Measurements from ENCODE around the gene BMPR1B. TPM values are rescaled to one million over a fixed set of nuclear protein-coding genes. Genes with fewer than 3 reads are reported as not detected.

The BMPR1B gene
- total RNA-seq, 2 experiments from 2014 or later: not detected

DNA sequence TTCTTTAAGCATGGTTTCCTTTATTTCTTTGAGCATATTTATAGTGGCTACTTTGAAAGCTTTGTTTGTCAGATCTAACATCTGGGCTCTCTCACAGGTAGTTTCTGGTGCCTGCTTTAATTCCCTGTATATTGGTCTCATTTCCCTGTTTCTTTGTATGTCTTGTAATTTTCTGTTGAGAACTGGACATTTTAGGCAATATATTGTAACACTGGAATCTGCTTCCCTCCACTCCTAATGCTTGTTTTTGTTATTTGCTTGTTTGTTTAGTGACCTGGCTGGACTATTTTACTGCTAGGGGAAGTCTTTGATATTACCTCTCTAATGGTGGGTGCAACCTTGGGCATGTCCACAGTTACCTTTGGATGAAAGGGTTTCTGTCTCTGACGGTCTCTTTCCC is 25.0 kb downstream of the BMPR1B start:
- no peaks in the 10 kb centered on the region for H3K27me3 Mint-ChIP-seq
- ATAC-seq (no peak), DNase-seq (no peak)
- H3K4me1 Mint-ChIP-seq: no peaks in the 10 kb centered on the region
- H3K4me3 Mint-ChIP-seq: no peak overlapping the region
- no peak overlapping the region for H3K27ac Mint-ChIP-seq
- CTCF ChIA-PET: no interaction called here
- H3K9me3 Mint-ChIP-seq (ENCODE audit: low read depth): no peaks in the 10 kb centered on the region
- no peaks in the 10 kb centered on the region for H3K36me3 Mint-ChIP-seq

DNA sequence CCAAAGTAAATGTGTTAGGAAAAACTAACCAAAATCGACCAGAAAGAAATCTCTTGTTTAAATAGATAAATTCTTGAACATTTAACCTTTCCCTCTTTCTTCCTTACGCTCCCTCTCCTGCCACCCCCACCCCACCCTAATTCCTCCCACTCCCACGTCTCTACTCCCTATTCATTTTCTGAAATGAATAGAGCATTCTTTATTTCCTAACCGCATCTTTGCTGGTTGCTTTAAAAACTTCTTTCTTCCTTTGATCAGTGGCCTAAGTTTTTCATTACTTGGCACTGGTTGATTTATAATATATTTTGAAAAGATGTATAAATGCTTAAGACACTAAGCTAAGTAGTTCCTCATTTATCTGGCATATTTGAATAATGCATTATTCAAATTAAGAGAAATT is 33.9 kb downstream of the BMPR1B start:
- H3K4me1 Mint-ChIP-seq: no peaks in the 10 kb centered on the region
- ATAC-seq: no peak

DNA sequence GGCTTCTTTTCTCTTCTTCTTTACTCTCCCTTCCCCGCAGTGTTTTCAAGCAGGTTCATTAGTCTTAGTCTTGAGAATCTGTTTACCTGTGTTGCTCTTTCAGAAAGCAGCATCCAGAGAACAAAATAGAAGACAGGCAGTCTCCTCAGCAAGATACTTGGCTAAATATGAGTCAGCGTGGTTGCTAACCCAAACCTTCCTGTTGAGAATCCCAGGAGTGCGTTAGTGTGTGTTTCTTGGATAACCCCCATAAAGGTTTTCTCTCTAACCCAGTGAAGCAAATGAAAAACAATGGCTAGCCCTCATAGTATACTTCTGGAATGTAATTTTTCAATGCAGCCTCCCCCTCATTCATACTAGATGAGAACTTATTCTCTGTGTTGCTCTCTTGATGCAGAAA is 41.1 kb downstream of the BMPR1B start:
- H3K36me3 Mint-ChIP-seq: no peaks in the 10 kb centered on the region
- H3K27ac Mint-ChIP-seq: no peak overlapping the region
- H3K9me3 Mint-ChIP-seq (ENCODE audit: low read depth): no peaks in the 10 kb centered on the region
- H3K4me1 Mint-ChIP-seq: no peaks in the 10 kb centered on the region
- H3K27me3 Mint-ChIP-seq: no peaks in the 10 kb centered on the region
- ATAC-seq (no peak), DNase-seq (no peak)
- no peak overlapping the region for H3K4me3 Mint-ChIP-seq
- CTCF ChIA-PET: no interaction called here

More for the DNA sequence above, 33.9 kb downstream of the BMPR1B start:
- no peak for DNase-seq
- Mint-ChIP-seq H3K9me3 (ENCODE audit: low read depth) (no peaks in the 10 kb centered on the region), H3K27ac (no peak overlapping the region), H3K36me3 (no peaks in the 10 kb centered on the region), H3K27me3 (no peaks in the 10 kb centered on the region), H3K4me3 (no peak overlapping the region)
- CTCF ChIA-PET: no interaction called here

DNA sequence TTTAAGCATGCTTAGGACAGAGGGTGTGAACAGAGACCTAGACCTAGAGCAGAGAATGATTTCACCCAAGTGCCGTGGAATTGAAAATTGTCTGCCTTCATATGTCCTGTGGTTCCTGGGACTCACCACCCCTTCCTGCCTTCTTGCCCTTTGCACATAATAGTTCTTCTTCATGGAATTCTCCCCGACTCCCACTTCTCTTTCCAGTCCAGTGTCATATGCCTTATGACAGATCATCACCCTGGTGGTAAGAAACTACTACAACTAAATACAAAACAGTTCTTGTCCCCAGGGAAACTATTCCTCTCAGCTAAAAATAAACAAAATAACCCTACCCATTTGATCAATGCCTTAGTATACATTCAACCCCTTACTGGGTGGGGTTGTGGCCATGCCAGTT is 43.3 kb downstream of the BMPR1B start:
- Mint-ChIP-seq H3K9me3 (ENCODE audit: low read depth) (no peaks in the 10 kb centered on the region), H3K4me1 (no peaks in the 10 kb centered on the region), H3K27me3 (no peaks in the 10 kb centered on the region), H3K36me3 (no peaks in the 10 kb centered on the region), H3K4me3 (no peak overlapping the region), H3K27ac (no peak overlapping the region)
- ATAC-seq (no peak), DNase-seq (no peak)
- CTCF ChIA-PET: no interaction called here

DNA sequence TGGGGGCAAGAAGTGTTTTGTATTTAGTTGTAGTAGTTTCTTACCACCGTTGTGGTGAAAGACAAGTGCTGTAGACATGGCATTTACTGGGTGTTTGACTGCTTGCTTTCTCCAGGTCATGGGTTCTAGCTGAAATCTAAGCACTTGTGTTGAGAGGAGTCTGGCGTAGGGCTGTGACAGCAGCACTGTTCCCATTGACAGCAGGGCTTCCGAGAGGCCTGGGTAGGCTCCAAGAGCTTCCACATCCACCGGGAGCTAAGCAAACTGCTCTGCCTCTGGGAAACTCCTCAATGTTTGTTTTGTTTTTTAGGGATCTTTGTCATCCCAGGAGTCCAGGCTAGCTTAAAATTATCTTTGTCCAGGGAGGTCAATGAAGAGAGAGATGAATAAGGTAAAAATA is 44.3 kb downstream of the BMPR1B start:
- ATAC-seq: no peak
- DNase-seq: no peak
- Mint-ChIP-seq H3K4me1 (no peaks in the 10 kb centered on the region), H3K9me3 (ENCODE audit: low read depth) (no peaks in the 10 kb centered on the region), H3K27me3 (no peaks in the 10 kb centered on the region), H3K36me3 (no peaks in the 10 kb centered on the region), H3K4me3 (no peak overlapping the region), H3K27ac (no peak overlapping the region)
- CTCF ChIA-PET: no interaction called here

DNA sequence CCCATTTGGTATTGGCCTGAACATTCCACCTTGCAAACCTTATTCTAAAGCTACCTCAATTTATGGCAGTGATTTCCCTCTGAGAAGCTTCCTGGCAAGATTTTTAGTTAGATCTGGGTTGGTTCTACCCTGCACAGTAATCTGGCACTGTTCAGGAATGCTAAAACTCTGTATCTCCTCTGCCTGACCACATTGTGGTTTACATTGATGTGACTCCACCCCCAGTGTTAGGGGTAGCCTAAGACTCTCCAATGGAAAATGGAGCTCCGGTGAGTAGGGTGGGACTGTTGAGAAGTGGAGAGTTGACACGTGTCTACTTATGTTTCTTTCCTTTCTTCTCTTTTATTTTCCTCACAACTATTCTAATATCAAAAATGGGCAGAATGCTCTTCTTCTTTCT is 45.4 kb downstream of the BMPR1B start:
- Mint-ChIP-seq H3K27ac (no peak overlapping the region), H3K9me3 (ENCODE audit: low read depth) (no peaks in the 10 kb centered on the region), H3K4me1 (no peaks in the 10 kb centered on the region), H3K36me3 (no peaks in the 10 kb centered on the region), H3K27me3 (no peaks in the 10 kb centered on the region), H3K4me3 (no peak overlapping the region)
- CTCF ChIA-PET: interaction anchor here (0.7 kb wide), 1 partner anchor 14 kb away, joined by 3 read pairs; no protein-coding TSS in a partner anchor
- no peak for DNase-seq
- no peak for ATAC-seq

DNA sequence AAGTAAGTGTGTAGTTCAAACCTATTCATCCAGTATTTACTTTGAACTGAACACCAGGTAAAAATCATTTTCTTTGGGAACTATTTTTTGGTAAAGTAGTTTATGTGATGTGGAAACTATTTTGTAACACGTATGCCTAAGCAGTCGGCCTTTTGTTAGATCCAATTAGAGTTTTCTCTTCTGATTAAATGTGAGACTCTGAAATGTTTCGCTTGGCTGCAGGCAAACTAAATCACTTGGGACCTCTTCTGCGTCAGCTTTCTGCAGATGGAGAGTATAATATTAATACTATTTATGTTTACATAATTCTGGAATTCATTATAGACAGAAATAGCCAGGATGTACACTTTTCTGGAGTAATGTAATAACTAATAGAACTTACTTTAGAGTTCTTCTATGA is 46.9 kb downstream of the BMPR1B start:
- Mint-ChIP-seq H3K27ac (no peak overlapping the region), H3K27me3 (no peaks in the 10 kb centered on the region), H3K36me3 (no peaks in the 10 kb centered on the region), H3K4me1 (no peaks in the 10 kb centered on the region), H3K9me3 (ENCODE audit: low read depth) (no peaks in the 10 kb centered on the region), H3K4me3 (no peak overlapping the region)
- ATAC-seq (no peak), DNase-seq (no peak)
- CTCF ChIA-PET: no interaction called here

DNA sequence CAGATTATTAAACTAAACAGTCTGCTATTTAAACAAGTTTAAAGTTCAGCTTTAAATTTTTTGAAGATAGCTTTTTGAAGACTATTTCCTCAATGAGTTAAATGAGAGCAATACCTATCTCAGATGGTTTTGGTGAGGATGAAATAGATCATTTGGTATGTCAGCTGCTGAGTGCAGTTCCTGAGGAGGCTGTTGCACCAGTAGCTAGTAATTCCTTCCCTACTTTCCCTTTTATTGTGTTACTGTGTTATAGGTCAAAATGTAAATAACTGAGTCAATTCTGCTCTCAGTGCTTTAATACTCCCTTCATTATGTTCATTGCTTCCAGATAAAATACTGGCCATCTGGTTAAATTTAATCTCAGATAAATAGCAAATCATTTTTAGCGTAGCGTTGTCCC is 48.6 kb downstream of the BMPR1B start:
- ATAC-seq: no peak
- no peaks in the 10 kb centered on the region for H3K27me3 Mint-ChIP-seq

DNA sequence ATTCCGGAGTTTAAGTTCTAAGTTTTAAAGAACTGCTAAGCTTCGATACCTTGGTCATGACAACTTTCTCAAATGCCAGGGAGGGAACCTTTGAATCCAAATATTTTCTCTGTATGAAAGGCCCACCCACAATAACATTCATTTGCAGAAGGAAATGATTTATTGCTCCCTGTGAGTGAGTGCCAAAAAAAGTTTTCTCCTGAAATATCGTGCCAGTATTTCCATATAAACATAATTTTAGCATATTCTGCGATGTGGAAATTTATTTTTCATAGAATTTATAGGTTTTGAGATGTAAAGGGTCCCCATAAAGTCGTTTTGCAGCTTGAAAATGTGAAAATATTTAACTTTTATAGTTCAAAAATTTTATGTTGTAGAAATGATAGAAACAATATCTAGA is 53.9 kb downstream of the BMPR1B start:
- Mint-ChIP-seq H3K36me3 (no peaks in the 10 kb centered on the region), H3K4me1 (no peaks in the 10 kb centered on the region), H3K9me3 (ENCODE audit: low read depth) (no peaks in the 10 kb centered on the region), H3K4me3 (no peak overlapping the region), H3K27me3 (no peaks in the 10 kb centered on the region), H3K27ac (no peak overlapping the region)
- CTCF ChIA-PET: no interaction called here
- DNase-seq (no peak), ATAC-seq (no peak)

More for the DNA sequence above, 48.6 kb downstream of the BMPR1B start:
- Mint-ChIP-seq H3K4me1 (no peaks in the 10 kb centered on the region), H3K27ac (no peak overlapping the region), H3K36me3 (no peaks in the 10 kb centered on the region), H3K4me3 (no peak overlapping the region), H3K9me3 (ENCODE audit: low read depth) (no peaks in the 10 kb centered on the region)
- no peak for DNase-seq
- CTCF ChIA-PET: no interaction called here

DNA sequence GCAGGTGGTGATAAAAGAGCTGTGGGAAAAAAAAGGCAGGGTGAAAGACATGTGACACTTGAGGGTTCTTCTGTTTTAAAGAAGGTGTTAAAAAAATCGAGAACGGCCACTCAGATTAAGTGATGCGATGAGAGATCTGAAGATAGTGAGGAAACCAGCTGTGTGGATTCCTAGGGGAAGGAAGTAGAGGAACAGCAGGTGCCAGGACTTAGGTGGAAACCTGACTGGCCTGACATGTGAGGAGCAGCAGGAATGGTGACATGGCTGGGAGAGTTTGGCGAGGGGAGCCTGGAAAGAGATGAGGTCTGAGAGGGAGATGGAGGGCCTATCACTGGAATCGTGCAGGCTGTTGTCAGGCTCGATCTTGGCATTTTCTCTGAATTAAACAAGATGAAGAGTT is 55.5 kb downstream of the BMPR1B start:
- no peaks in the 10 kb centered on the region for H3K36me3 Mint-ChIP-seq
- H3K27me3 Mint-ChIP-seq: no peaks in the 10 kb centered on the region
- H3K9me3 Mint-ChIP-seq (ENCODE audit: low read depth): no peaks in the 10 kb centered on the region
- no peak overlapping the region for H3K4me3 Mint-ChIP-seq
- no peak overlapping the region for H3K27ac Mint-ChIP-seq
- no peak for DNase-seq
- no peak for ATAC-seq
- no peaks in the 10 kb centered on the region for H3K4me1 Mint-ChIP-seq
- CTCF ChIA-PET: no interaction called here

DNA sequence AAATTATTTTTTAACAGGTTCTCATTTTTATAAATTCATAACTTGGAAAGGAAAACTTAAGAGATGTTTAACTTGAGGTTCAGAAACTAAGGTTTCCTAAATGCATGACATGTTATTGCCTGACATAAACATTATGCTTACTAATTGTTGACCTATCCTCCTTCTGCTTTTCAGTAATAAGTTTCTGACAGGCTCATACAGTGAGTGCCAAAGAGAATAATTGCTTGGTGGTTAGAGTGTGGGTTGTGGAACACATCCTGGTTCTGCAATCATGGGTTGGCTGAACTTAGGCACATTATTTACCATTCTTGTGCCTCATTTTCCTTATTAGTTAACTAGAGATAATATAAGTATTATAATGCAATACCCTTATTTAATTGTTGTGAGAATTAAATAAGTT is 56.5 kb downstream of the BMPR1B start:
- Mint-ChIP-seq H3K9me3 (ENCODE audit: low read depth) (no peaks in the 10 kb centered on the region), H3K4me1 (no peaks in the 10 kb centered on the region), H3K36me3 (no peaks in the 10 kb centered on the region), H3K27ac (no peak overlapping the region), H3K4me3 (no peak overlapping the region), H3K27me3 (no peaks in the 10 kb centered on the region)
- DNase-seq (no peak), ATAC-seq (no peak)
- CTCF ChIA-PET: no interaction called here

DNA sequence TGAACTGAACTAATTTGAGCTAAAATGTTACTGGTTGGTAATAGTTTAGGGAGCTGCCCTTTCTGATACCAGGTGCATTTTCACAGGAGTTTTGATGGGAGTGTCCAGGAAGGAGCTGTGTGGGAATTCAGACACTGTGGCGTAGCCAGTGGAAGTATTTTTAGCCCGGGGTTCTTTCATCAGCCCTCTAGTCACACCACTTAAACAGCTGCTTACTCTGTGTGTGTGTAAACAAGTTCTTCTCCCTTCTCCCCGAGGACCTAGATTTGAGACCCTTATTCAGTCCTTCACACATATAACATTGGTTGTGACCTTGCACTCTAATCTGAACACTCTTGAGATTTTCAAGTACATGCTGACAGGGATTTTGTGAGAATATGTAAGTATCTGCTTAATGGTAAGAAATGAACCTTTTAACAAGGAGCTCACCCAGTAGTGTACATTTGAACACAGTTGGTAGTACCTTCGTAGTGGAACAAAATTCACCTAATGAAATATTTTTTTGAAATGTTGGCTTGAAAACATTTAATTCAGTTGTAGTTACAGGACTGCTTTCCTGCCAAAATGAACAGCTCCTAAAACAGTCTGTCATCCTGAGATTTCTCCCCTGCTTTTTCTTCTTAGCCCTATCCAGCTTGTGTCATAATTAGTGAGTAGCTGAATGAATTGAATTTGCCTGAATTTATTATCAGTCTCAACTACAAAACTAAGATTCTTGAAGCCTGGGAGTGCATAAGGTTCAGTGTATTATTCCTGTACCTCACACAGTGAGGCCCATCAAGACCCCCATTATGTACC is 61.8 kb downstream of the BMPR1B start:
- Mint-ChIP-seq H3K9me3 (ENCODE audit: low read depth) (no peaks in the 10 kb centered on the region), H3K27ac (no peak overlapping the region), H3K27me3 (no peaks in the 10 kb centered on the region), H3K4me3 (no peak overlapping the region), H3K36me3 (no peaks in the 10 kb centered on the region), H3K4me1 (no peaks in the 10 kb centered on the region)
- no peak for ATAC-seq
- CTCF ChIA-PET: interaction anchor here (1.2 kb wide), 1 partner anchor 14 kb away, joined by 3 read pairs; no protein-coding TSS in a partner anchor
- DNase-seq: no peak

DNA sequence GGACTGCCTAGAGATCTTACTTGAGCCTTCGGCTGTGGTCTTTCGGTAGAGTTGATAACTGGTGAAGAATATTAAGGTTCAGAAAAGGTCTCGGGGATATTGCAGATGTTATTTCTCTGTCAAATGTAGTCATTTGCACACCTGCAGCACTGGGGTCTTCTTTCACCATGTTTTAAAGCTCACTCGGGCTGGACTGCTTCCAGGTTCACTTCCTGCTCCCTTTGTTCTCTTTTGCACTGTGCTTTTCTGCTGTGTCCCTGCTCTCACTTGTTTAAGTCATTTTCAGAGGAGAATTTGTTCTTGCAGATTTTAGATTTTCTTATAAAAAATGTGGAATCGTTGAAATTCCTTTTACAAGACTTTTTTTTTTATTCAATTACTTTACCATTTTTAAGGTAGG is 68.5 kb downstream of the BMPR1B start:
- no peak for ATAC-seq
- no peaks in the 10 kb centered on the region for H3K36me3 Mint-ChIP-seq
- H3K9me3 Mint-ChIP-seq (ENCODE audit: low read depth): no peaks in the 10 kb centered on the region
- H3K4me3 Mint-ChIP-seq: no peak overlapping the region
- no peak overlapping the region for H3K27ac Mint-ChIP-seq
- no peaks in the 10 kb centered on the region for H3K4me1 Mint-ChIP-seq
- DNase-seq: no peak
- H3K27me3 Mint-ChIP-seq: no peaks in the 10 kb centered on the region
- CTCF ChIA-PET: no interaction called here

DNA sequence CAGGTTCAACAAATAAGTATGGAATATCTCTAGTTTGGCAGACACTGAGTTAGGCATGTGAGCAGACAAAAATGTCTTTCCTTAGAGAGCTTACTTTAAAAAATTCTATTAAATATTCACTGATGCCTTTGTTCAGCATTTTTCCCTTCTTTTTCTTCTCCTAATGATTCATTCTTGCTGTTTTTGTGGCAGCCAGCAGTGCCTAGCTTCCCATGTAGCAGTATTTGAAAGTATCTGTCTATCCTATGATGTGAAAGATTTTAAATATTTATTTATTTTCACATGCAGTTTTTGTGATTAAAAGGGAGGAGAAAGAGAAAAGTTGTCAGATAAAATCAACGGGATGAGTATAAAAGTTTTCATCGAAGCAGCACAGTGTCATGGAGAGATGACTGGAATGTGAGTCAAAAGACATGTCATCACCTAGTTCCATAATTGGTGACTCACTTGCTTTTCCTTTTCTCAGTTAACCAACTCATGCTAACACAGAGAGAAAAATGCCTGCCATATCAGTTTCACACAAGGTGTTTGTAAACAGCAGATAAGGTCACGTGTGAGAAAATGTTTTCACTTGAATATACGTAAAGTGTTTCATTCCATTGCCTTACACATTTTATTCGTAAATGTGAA is 69.8 kb downstream of the BMPR1B start:
- Mint-ChIP-seq H3K27ac (no peak overlapping the region), H3K36me3 (no peaks in the 10 kb centered on the region), H3K27me3 (no peaks in the 10 kb centered on the region), H3K9me3 (ENCODE audit: low read depth) (no peaks in the 10 kb centered on the region), H3K4me3 (no peak overlapping the region), H3K4me1 (no peaks in the 10 kb centered on the region)
- DNase-seq (no peak), ATAC-seq (no peak)
- CTCF ChIA-PET: no interaction called here
